Psoas muscle (tissue), 8 donors: Measurements from ENCODE around the gene KNSTRN. TPM values are rescaled to one million over a fixed set of nuclear protein-coding genes. Genes with fewer than 3 reads are reported as not detected.

Source experiments
- ATAC-seq, 4 donors: fragments of 200-7000 bp; cut with Tn5 transposase; one replicate each; pipeline ENCODE4 v1.9.1; 2020; ENCODE audit warnings: moderate library complexity in 3 of 4, mild to moderate bottlenecking in 2 of 4
- DNase-seq, 2 donors: peaks; one replicate each; pipeline ENCODE4 v3.0.0-alpha.2; 2020
- H3K27ac ChIP-seq: fragments of 200-600 bp; one replicate; pipeline ENCODE4 v1.8.0; 2022
- H3K27me3 ChIP-seq, 3 donors: fragments of 200-600 bp in 1 of 3; one replicate each; pipeline versions ENCODE4 v1.6.1 to v1.8.0; 2013 to 2022; ENCODE audit warnings: low read length in 2 of 3, mild to moderate bottlenecking in 2 of 3, moderate library complexity in 1 of 3; ENCODE audit not compliant: insufficient read depth in 3 of 3
- H3K36me3 ChIP-seq, 2 donors: fragments of 200-600 bp in 1 of 2; one replicate each; pipeline versions ENCODE4 v1.6.1 to v1.8.0; 2013 to 2022; ENCODE audit warnings: low read depth in 1 of 2, mild to moderate bottlenecking in 1 of 2, moderate library complexity in 1 of 2; ENCODE audit not compliant: insufficient read depth in 1 of 2
- H3K4me1 ChIP-seq: fragments of 200-600 bp; one replicate; pipeline ENCODE4 v1.8.0; 2022
- H3K4me3 ChIP-seq: fragments of 200-600 bp; one replicate; pipeline ENCODE4 v1.8.0; 2022; ENCODE audit warnings: mild to moderate bottlenecking
- H3K9me3 ChIP-seq: fragments of 200-600 bp; one replicate; pipeline ENCODE4 v1.8.0; 2022
- WGBS, 3 donors: extraction: QIAGEN DNeasy Blood & Tissue Kit; methylation state at CpG; one replicate each; pipeline versions ENCODE4 v1.1.6 to v1.1.7; 2013; 5-methylcytosine and 5-hydroxymethylcytosine counted together
- intact Hi-C, 2 donors: fragments of 100-400 bp; cut with DNase I; formaldehyde crosslinking; loops; one replicate each; pipeline versions ENCODE4 v1.11.0 to v1.14.2; 2022
- polyA plus RNA-seq, 3 donors: library from polyadenylated mRNA; stranded (reverse); fragments of 200-250 nt; gene quantifications; one replicate each; pipeline ENCODE4 v1.2.3, GENCODE V29; 2013
- total RNA-seq, 4 donors: library from RNA; stranded (reverse); fragmentation: NEBNext Ultra II Directional in 2 of 4; extraction: Animal tissue kit (Norgen Biotek cat#: 25700) in 2 of 4; gene quantifications; one replicate each; pipeline versions ENCODE4 v1.2.1 to v1.2.4, GENCODE V29; 2021 to 2023
- TF ChIP-seq, protein P1 (sequence below): fragments of 200-600 bp; IDR thresholded peaks from one replicate; pipeline ENCODE4 v1.8.0; 2022; ENCODE audit warnings: antibody characterized with exemption
- donor health status: healthy with polysubstance abuse.
- donor health status: DM: no; HTN: no; CAD: no; lungs with moderate emphysema.
- donor health status: Bipolar disorder and iron deficiency.
- donor health status: healthy.
- donor health status: DM: yes; HTN: yes; CAD: no.
- donor health status: DM: no; HTN: no; CAD: no.
- donor health status: DM: no; HTN: no; CAD: no.
- donor health status: DM: yes; HTN: yes; CAD: no.

KNSTRN gene
- total and polyA plus RNA-seq, 7 donors: 7.7 to 21.5 (median 14.5) TPM

- TF ChIP-seq, protein P1, sequence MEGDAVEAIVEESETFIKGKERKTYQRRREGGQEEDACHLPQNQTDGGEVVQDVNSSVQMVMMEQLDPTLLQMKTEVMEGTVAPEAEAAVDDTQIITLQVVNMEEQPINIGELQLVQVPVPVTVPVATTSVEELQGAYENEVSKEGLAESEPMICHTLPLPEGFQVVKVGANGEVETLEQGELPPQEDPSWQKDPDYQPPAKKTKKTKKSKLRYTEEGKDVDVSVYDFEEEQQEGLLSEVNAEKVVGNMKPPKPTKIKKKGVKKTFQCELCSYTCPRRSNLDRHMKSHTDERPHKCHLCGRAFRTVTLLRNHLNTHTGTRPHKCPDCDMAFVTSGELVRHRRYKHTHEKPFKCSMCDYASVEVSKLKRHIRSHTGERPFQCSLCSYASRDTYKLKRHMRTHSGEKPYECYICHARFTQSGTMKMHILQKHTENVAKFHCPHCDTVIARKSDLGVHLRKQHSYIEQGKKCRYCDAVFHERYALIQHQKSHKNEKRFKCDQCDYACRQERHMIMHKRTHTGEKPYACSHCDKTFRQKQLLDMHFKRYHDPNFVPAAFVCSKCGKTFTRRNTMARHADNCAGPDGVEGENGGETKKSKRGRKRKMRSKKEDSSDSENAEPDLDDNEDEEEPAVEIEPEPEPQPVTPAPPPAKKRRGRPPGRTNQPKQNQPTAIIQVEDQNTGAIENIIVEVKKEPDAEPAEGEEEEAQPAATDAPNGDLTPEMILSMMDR: no peak
- intact Hi-C loops: loop anchor here (5.0 kb wide), 5 partner anchors 57 to 212 kb away; partner anchors contain the start of genes CCDC9B (in 1 of the 2) and INAFM2 (in 1 of the 2)
- WGBS, 3 donors: 38 to 51% (median 49%) methylated on average over 6 of the region's 6 CpGs
These were observed 42.1 kb downstream of the KNSTRN start for GRCh38 chr15:40424483-40425115.

GRCh38 chr15:40425681-40426080 lies 43.2 kb downstream of the KNSTRN start:
- Histone ChIP-seq H3K4me3 (no peak overlapping the region), H3K27me3 (no peaks in the 10 kb centered on the region), H3K4me1 (peaks cover 21% of the 10 kb centered on the region), H3K9me3 (no peaks in the 10 kb centered on the region), H3K27ac (no peak overlapping the region), H3K36me3 (no peaks in the 10 kb centered on the region)
- no peak for DNase-seq
- 91 to 97% (median 94%) methylated on average over 5 of the region's 5 CpGs for WGBS, 3 donors
- intact Hi-C loops: no loop called here
- TF ChIP-seq, protein P1: no peak
- ATAC-seq: no peak

More at GRCh38 chr15:40424483-40425115, 42.1 kb downstream of the KNSTRN start:
- H3K4me3 ChIP-seq: no peak overlapping the region
- H3K27ac ChIP-seq: no peak overlapping the region
- H3K27me3 ChIP-seq: no peaks in the 10 kb centered on the region
- H3K9me3 ChIP-seq: no peaks in the 10 kb centered on the region
- DNase-seq (no peak), ATAC-seq (peak in 1 of 4 donors; percentile 27)
- no peaks in the 10 kb centered on the region for H3K36me3 ChIP-seq
- peaks cover 29% of the 10 kb centered on the region for H3K4me1 ChIP-seq

DNA sequence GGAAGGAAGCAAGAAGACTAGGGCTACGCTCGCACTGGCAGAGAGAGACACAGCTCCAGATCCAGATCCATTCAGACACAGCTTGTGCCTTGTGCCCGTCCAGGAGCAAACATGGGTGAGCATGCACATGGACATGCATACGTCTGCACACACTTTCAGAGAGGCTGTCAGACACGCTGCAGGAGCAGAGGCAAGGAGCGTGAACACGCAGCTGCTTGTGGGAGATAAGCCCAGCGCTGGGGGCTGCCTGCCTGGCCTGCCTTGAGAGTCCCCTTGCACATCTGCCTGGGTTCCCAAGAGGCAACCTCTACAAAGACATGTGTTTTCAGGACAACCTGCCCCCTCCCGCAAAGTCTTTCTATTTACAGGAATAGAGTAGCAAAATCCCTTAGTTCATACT lies 44.7 kb downstream of the KNSTRN start:
- no peaks in the 10 kb centered on the region for H3K36me3 ChIP-seq
- no peak overlapping the region for H3K4me3 ChIP-seq
- H3K9me3 ChIP-seq: no peaks in the 10 kb centered on the region
- intact Hi-C loops: no loop called here
- H3K27ac ChIP-seq: no peak overlapping the region
- WGBS, 3 donors: 89 to 93% (median 93%) methylated on average over 9 of the region's 9 CpGs
- ATAC-seq (no peak), DNase-seq (no peak)
- TF ChIP-seq, protein P1: no peak
- no peaks in the 10 kb centered on the region for H3K27me3 ChIP-seq
- H3K4me1 ChIP-seq: peaks cover 9% of the 10 kb centered on the region

- no peaks in the 10 kb centered on the region for H3K9me3 ChIP-seq
- peaks cover 9% of the 10 kb centered on the region for H3K4me1 ChIP-seq
- H3K36me3 ChIP-seq: no peaks in the 10 kb centered on the region
- no peaks in the 10 kb centered on the region for H3K27me3 ChIP-seq
- ATAC-seq (no peak), DNase-seq (no peak)
- 90 to 92% (median 90%) methylated on average over 4 of the region's 4 CpGs for WGBS, 3 donors
- TF ChIP-seq, protein P1: no peak
- intact Hi-C loops: no loop called here
- no peak overlapping the region for H3K4me3 ChIP-seq
- H3K27ac ChIP-seq: no peak overlapping the region
These were observed 45.7 kb downstream of the KNSTRN start for GRCh38 chr15:40428185-40428584.
